H1 (cell line): Measurements from ENCODE around the gene CELF2. TPM values are rescaled to one million over a fixed set of nuclear protein-coding genes. Genes with fewer than 3 reads are reported as not detected.

Experiments used
- CBX8 ChIP-seq: fragments of 300-800, 300-1000 bp; sonication (generic); IDR thresholded peaks from 2 replicates; pipeline ENCODE4 v1.7.1; 2016; ENCODE audit warnings: low read depth, low read length, borderline replicate concordance
- HDAC6 ChIP-seq: IDR thresholded peaks from one replicate; pipeline ENCODE4 v1.7.1; 2012; ENCODE audit warnings: low read depth, mild to moderate bottlenecking, inconsistent platforms, low read length, moderate library complexity
- JUND ChIP-seq: IDR thresholded peaks from 2 replicates; pipeline ENCODE4 v1.6.1; 2011; ENCODE audit warnings: mild to moderate bottlenecking, improper control_type of control experiment, low read length
- KDM4A ChIP-seq: IDR thresholded peaks from one replicate; pipeline ENCODE4 v1.7.1; 2012; ENCODE audit warnings: low read depth, mild to moderate bottlenecking, moderate library complexity, low read length, inconsistent platforms; ENCODE audit not compliant: severe bottlenecking
- POU5F1 ChIP-seq: IDR thresholded peaks from 2 replicates; pipeline ENCODE4 v1.6.1; 2011; ENCODE audit warnings: low read depth, mild to moderate bottlenecking, low read length, moderate library complexity
- SUZ12 ChIP-seq: fragments of 200-600 bp; sonication (generic); IDR thresholded peaks from 2 replicates; pipeline ENCODE4 v1.6.1; 2012; ENCODE audit warnings: mild to moderate bottlenecking, inconsistent platforms, low read length, moderate library complexity, mixed read lengths
- polyA plus RNA-seq, 7 experiments: library from polyadenylated mRNA; depleted of rRNA in 3 of 7; stranded (reverse) in 5 of 7; unstranded in 2 of 7; fragments of >200 nt in 5 of 7; fragments of 200-250 nt in 2 of 7; gene quantifications; 1 replicate in 5 of 7; 2 replicates in 1 of 7; 4 replicates in 1 of 7; pipeline versions ENCODE4 v1.2.1 to v1.2.3, GENCODE V29; 2011 to 2013; ENCODE audit warnings: missing spikeins in 2 of 7, mixed read lengths in 2 of 7
- total RNA-seq: library from RNA; stranded (reverse); fragmentation: NEBNext Ultra II Directional; extraction: Animal tissue kit (Norgen Biotek cat#: 25700); gene quantifications from 2 replicates; pipeline ENCODE4 v1.2.1, GENCODE V29; 2021

Gene CELF2
- total and polyA plus RNA-seq, 2 of the 8 experiments (the other 6 are each of a cell fraction or from before 2014, with no cell fraction given) = 18.3 to 22.7 TPM

DNA sequence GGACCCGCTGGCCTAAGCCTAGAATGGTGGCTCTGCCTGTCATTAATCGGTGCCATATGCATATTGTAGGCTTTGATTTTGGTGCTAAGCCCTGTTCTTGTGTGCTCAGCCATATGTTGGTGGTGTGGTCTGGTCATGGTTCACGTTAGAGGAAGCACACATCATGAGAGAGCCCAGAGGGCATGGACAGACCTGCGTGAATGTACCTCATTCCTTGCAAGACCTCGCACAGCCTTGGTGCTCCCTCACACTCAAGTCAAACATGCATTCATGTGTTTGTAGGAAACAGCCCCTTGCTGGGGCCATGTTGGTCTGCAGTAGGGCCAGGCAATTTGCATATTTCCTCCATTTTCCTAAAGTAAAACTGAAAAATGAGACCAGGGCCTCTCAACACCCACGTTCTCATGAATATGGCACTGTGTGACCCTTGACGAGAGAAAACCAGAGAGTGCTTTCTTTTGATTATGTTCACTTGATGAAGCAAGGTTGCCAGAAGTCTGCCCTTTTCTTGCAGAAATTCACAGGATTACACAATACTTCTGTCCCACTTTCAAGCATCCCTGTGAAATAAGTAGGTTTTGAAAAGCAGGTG, 268.7 kb downstream of the CELF2 start (continued):
- TF ChIP-seq CBX8 (no peak), SUZ12 (no peak), HDAC6 (no peak), JUND (no peak), POU5F1 (no peak), KDM4A (no peak)
- TF ChIP-seq, all 59 proteins: peak for 0
